ENCODE measurements around the gene STK32C.

DNA sequence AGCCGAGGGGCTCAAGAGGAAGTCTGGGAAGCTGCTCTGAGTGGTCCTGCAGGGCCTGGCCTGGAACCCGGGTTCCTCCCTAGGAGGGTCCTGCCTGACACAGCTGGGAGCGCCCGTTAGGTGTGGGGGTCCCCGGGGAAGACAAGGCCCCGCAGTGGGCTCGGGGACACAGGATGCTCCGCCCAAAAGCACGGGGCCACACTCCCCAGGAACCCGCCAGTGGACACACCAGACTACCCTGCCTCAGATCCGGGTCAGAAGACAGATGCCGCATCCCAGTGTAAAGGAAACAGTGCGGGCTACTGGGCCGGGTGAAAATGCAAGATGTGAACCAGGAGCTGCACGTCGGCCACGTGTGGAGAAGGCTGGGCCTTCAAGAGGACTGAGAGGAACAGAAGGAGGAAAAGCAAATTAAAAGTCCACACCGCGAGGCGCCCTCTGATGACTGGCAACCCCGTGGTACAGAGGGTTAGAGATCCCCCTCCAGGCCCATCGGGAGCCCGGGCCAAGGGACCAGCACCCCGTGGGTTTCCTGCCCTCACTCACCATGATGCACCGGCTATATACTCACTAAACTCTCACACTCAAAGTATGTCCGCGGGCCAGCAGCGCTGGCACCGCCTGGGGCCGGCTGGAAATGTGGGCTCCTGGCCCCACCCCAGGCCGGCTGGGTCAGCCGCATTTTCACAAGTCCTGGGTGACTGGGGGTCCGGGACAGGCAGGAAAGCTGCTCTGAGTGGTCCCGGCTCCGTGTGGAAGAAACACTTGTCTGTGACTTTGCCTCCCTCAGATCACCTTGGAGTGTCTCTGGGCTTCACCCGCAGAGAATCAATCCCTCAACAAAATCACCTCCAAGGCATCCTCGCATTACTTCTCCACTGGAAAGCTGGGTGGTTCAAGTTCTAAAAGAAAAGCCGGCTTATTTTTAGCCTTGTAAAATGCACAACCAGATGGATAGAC lies 6.1 kb downstream of the STK32C start:
- TF ChIP-seq POLR2AphosphoS5 (IDR thresholded peaks at IDR 0.05) (no peak), MXI1 (conservative IDR thresholded peaks at IDR 0.05; ENCODE audit: poor library complexity, severe bottlenecking) (no peak), EZH2 (IDR thresholded peaks at IDR 0.05; ENCODE audit: borderline replicate concordance, insufficient read depth, low read length, poor library complexity, severe bottlenecking) (no peak), SMC3 (conservative IDR thresholded peaks at IDR 0.05; ENCODE audit: poor library complexity) (no peak), REST (IDR thresholded peaks at IDR 0.05; ENCODE audit: borderline replicate concordance) (no peak), EP300 (conservative IDR thresholded peaks at IDR 0.05; ENCODE audit: poor library complexity, severe bottlenecking) (no peak)
- TF ChIP-seq, protein P1, sequence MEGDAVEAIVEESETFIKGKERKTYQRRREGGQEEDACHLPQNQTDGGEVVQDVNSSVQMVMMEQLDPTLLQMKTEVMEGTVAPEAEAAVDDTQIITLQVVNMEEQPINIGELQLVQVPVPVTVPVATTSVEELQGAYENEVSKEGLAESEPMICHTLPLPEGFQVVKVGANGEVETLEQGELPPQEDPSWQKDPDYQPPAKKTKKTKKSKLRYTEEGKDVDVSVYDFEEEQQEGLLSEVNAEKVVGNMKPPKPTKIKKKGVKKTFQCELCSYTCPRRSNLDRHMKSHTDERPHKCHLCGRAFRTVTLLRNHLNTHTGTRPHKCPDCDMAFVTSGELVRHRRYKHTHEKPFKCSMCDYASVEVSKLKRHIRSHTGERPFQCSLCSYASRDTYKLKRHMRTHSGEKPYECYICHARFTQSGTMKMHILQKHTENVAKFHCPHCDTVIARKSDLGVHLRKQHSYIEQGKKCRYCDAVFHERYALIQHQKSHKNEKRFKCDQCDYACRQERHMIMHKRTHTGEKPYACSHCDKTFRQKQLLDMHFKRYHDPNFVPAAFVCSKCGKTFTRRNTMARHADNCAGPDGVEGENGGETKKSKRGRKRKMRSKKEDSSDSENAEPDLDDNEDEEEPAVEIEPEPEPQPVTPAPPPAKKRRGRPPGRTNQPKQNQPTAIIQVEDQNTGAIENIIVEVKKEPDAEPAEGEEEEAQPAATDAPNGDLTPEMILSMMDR (IDR thresholded peaks at IDR 0.05; ENCODE audit: poor library complexity, severe bottlenecking): no peak

All from neural cell (in vitro differentiated cells).